Activated naive CD8-positive, alpha-beta T cell treated with anti-CD3 and anti-CD28 coated beads, Interleukin-2, amount 10 ng/mL, durations not matched to agents 7 days and 5 days (primary cell): ENCODE results near the gene BCL11B. TPM values are rescaled to one million over a fixed set of nuclear protein-coding genes. Genes with fewer than 3 reads are reported as not detected.

Experiments
- ATAC-seq: fragments of 150-1000 bp; cut with Tn5 transposase; one replicate; pipeline ENCODE4 v1.10.0; 2021; ENCODE audit warnings: low read depth, moderate library complexity
- POLR2A ChIA-PET: fragments of 350-600 bp; sonication (Branson Sonifier 250); formaldehyde crosslinking; loops from one replicate; lab custom pipeline; 2021; ENCODE audit warnings: antibody characterized with exemption; lab: Charles Lee
- DNase-seq: peaks from one replicate; pipeline ENCODE4 v3.0.0; 2021
- H3K27ac Mint-ChIP-seq: one replicate; pipeline ENCODE4 v1.8.0; 2022; ENCODE audit warnings: mild to moderate bottlenecking, mixed read lengths
- H3K27me3 Mint-ChIP-seq: one replicate; pipeline ENCODE4 v1.8.0; 2022; ENCODE audit warnings: mild to moderate bottlenecking, moderate library complexity, mixed read lengths
- H3K36me3 Mint-ChIP-seq: one replicate; pipeline ENCODE4 v1.8.0; 2021; ENCODE audit warnings: mild to moderate bottlenecking, mixed read lengths
- H3K4me1 Mint-ChIP-seq: one replicate; pipeline ENCODE4 v1.8.0; 2021; ENCODE audit warnings: mixed read lengths
- H3K4me3 Mint-ChIP-seq: one replicate; pipeline ENCODE4 v1.8.0; 2022; ENCODE audit warnings: mild to moderate bottlenecking, moderate library complexity, mixed read lengths
- H3K9me3 Mint-ChIP-seq: one replicate; pipeline ENCODE4 v1.8.0; 2021; ENCODE audit warnings: mixed read lengths
- total RNA-seq, 2 experiments: library from RNA; stranded (reverse); gene quantifications; one replicate each; pipeline ENCODE4 v1.2.3, GENCODE V29; 2021

Gene BCL11B
- total RNA-seq, 2 experiments from 2014 or later, result 99.5 to 104 TPM

- Mint-ChIP-seq H3K9me3 (no peaks in the 10 kb centered on the region), H3K4me1 (peaks cover 83% of the 10 kb centered on the region), H3K4me3 (peak overlapping the region; percentile 79), H3K27me3 (no peaks in the 10 kb centered on the region), H3K36me3 (peaks cover 54% of the 10 kb centered on the region), H3K27ac (peak overlapping the region; percentile 95)
- POLR2A ChIA-PET, result interaction anchor here (1.1 to 3.9 kb wide), 15 partner anchors 8 to 62 kb away, joined by 3 to 30 read pairs (median 7); partner anchors contain the start of gene BCL11B
- DNase-seq (no peak), ATAC-seq (no peak)
Observed at GRCh38 chr14:99253890-99254289, 18.1 kb downstream of the BCL11B start.

GRCh38 chr14:99252940-99253868 is 18.8 kb downstream of the BCL11B start:
- Mint-ChIP-seq H3K27me3 (no peaks in the 10 kb centered on the region), H3K9me3 (no peaks in the 10 kb centered on the region), H3K4me3 (peak overlapping the region; percentile 79), H3K4me1 (peaks cover 84% of the 10 kb centered on the region), H3K36me3 (peaks cover 53% of the 10 kb centered on the region), H3K27ac (peak overlapping the region; percentile 95)
- POLR2A ChIA-PET, result interaction anchor here (0.5 to 3.9 kb wide), 13 partner anchors 8 to 61 kb away, joined by 3 to 30 read pairs (median 9); partner anchors contain the start of gene BCL11B
- DNase-seq, result peak; percentile 54
- peak; percentile 34 for ATAC-seq

DNA sequence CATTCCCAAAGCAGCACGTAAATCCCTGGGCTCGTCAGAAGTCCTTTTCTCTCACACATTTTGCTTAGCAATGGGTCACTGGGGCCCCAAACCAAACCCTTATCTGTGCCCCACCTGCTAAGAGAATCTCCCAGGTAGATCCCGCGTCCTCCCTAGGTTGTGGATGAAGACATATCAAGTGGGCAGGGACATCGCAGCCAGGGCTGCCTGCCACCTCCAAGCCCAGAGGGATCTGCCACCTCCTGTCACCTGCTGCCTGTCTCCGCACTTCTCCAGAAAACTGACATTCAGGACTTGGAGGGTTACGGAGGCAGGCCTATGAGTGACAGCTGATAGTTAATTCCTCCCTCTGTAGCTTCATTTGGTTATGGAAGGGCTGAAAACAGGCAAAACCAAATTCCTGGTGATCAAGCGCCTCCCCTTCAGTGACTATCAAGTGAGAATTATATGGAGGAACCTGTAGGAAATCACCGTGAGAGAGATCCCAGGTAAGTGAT is 19.5 kb downstream of the BCL11B start:
- Mint-ChIP-seq H3K27ac (peak overlapping the region; percentile 95), H3K4me3 (peak overlapping the region; percentile 79), H3K4me1 (peaks cover 85% of the 10 kb centered on the region), H3K36me3 (peaks cover 53% of the 10 kb centered on the region), H3K9me3 (no peaks in the 10 kb centered on the region), H3K27me3 (no peaks in the 10 kb centered on the region)
- ATAC-seq, result no peak
- peak; percentile 30 for DNase-seq
- POLR2A ChIA-PET, result interaction anchor here (0.5 to 3.9 kb wide), 9 partner anchors 9 to 33 kb away, joined by 3 to 23 read pairs (median 7); partner anchors contain the start of gene BCL11B

DNA sequence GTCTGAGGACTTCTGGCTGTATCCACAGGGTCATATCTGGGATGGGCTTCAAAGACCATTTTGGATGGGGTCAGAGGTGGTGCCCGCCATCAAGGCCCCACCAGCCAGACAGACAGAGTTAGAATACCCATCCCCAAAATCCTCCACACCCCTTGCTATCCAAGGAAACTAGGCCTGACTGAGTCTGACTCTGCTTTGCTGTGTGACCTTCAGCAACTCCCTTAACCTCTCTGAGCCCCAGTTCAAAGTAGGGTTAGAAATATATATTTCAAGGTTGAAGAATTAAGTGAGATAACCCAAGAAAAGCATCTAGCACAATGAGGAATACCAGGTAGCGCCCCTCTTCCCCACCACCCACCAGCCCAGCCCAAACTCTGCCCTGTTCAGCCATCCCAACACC is 20.3 kb downstream of the BCL11B start:
- POLR2A ChIA-PET, result interaction anchor here (1.0 to 2.2 kb wide), 4 partner anchors 10 to 20 kb away, joined by 3 to 10 read pairs (median 6); partner anchors contain the start of gene BCL11B
- Mint-ChIP-seq H3K27ac (peak overlapping the region; percentile 84), H3K4me1 (peaks cover 88% of the 10 kb centered on the region), H3K9me3 (no peaks in the 10 kb centered on the region), H3K4me3 (peak overlapping the region; percentile 79), H3K36me3 (peaks cover 49% of the 10 kb centered on the region), H3K27me3 (no peaks in the 10 kb centered on the region)
- ATAC-seq, result no peak
- peak; percentile 20 for DNase-seq

DNA sequence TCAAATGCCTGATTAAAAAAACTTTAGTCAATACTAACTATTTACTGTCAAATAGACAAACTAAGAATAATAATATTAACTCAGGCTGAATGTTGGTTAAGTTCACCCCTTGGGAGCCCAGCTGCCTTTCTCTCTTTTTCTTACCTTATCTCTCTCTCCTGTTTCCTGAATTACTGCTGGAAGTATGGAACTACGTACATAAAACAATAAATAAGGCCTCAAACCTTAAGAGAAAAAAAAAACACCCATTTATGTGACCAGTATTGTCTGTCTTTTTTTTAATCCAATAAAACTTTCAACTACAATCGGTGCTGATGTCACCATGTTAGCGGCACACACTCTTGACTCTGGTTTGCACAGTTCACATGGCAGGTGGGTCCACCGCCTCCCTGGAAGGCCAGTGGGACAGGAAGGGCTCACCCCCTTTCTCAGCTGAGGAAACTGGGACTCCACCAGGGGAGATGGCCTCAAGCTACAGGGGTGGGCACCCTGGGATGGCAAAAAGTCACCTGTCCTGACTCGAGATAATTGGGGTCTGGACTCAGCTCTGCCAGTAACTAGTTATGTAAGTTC is 21.3 kb downstream of the BCL11B start:
- no peaks in the 10 kb centered on the region for H3K27me3 Mint-ChIP-seq
- peak overlapping the region; percentile 91 for H3K27ac Mint-ChIP-seq
- peaks cover 41% of the 10 kb centered on the region for H3K36me3 Mint-ChIP-seq
- peak overlapping the region; percentile 79 for H3K4me3 Mint-ChIP-seq
- H3K9me3 Mint-ChIP-seq, result no peaks in the 10 kb centered on the region
- H3K4me1 Mint-ChIP-seq, result peaks cover 80% of the 10 kb centered on the region
- peak; percentile 47 for DNase-seq
- POLR2A ChIA-PET, result interaction anchor here (0.7 to 23.5 kb wide), 5 partner anchors 9 to 41 kb away, joined by 3 to 796 read pairs (median 5); partner anchors contain the start of gene BCL11B
- ATAC-seq, result no peak

DNA sequence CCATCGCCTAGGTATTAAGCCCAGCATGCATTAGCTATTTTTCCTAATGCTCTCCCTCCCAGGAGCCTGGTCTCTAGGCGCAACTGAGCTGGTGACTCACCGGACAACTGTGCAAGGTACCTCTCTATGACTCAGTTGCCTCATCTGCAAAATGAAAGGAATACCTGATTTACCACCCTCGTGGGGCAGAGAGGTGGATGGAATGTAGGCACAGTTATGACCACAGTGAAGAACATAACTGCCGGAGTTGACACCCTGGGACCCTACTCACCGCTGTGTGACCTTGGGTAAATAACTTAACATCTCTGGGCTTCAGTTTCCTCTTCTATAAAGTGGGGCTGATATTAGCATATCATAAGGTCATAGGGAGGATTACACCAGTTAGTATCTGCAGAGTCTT is 22.6 kb downstream of the BCL11B start:
- DNase-seq (no peak), ATAC-seq (no peak)
- Mint-ChIP-seq H3K4me1 (peaks cover 75% of the 10 kb centered on the region), H3K27ac (peak overlapping the region; percentile 95), H3K9me3 (no peaks in the 10 kb centered on the region), H3K36me3 (peaks cover 40% of the 10 kb centered on the region), H3K4me3 (peak overlapping the region; percentile 76), H3K27me3 (no peaks in the 10 kb centered on the region)
- POLR2A ChIA-PET, result interaction anchor here (1.0 to 23.5 kb wide), 3 partner anchors 9 to 18 kb away, joined by 3 to 796 read pairs (median 117); partner anchors contain the start of gene BCL11B

- H3K9me3 Mint-ChIP-seq, result no peaks in the 10 kb centered on the region
- ATAC-seq (peak; percentile 8), DNase-seq (no peak)
Observed at GRCh38 chr14:99248761-99249171, 23.2 kb downstream of the BCL11B start.

GRCh38 chr14:99247772-99248171 is 24.2 kb downstream of the BCL11B start:
- DNase-seq (peak; percentile 42), ATAC-seq (no peak)
- POLR2A ChIA-PET, result interaction anchor here (0.5 to 23.5 kb wide), 4 partner anchors 9 to 1232 kb away, joined by 4 to 796 read pairs (median 60); partner anchors contain the start of gene BCL11B
- peaks cover 77% of the 10 kb centered on the region for H3K4me1 Mint-ChIP-seq
- H3K27ac Mint-ChIP-seq, result peak overlapping the region; percentile 95
- peak overlapping the region; percentile 85 for H3K4me3 Mint-ChIP-seq
- H3K27me3 Mint-ChIP-seq, result no peaks in the 10 kb centered on the region
- H3K36me3 Mint-ChIP-seq, result peaks cover 34% of the 10 kb centered on the region
- H3K9me3 Mint-ChIP-seq, result no peaks in the 10 kb centered on the region

More at GRCh38 chr14:99248761-99249171, 23.2 kb downstream of the BCL11B start:
- no peaks in the 10 kb centered on the region for H3K27me3 Mint-ChIP-seq
- H3K36me3 Mint-ChIP-seq, result peaks cover 41% of the 10 kb centered on the region
- H3K4me1 Mint-ChIP-seq, result peaks cover 75% of the 10 kb centered on the region
- POLR2A ChIA-PET, result interaction anchor here (0.8 to 23.5 kb wide), 4 partner anchors 9 to 19 kb away, joined by 3 to 796 read pairs (median 60); partner anchors contain the start of gene BCL11B
- H3K27ac Mint-ChIP-seq, result peak overlapping the region; percentile 95
- peak overlapping the region; percentile 85 for H3K4me3 Mint-ChIP-seq

- peaks cover 31% of the 10 kb centered on the region for H3K36me3 Mint-ChIP-seq
- ATAC-seq, result no peak
Observed at GRCh38 chr14:99247101-99247729, 24.8 kb downstream of the BCL11B start.

GRCh38 chr14:99246536-99247097 is 25.4 kb downstream of the BCL11B start:
- POLR2A ChIA-PET, result interaction anchor here (0.6 to 23.5 kb wide), 5 partner anchors 8 to 25 kb away, joined by 3 to 796 read pairs (median 14); partner anchors contain the start of gene BCL11B
- DNase-seq (peak; percentile 66), ATAC-seq (peak; percentile 15)
- Mint-ChIP-seq H3K36me3 (peaks cover 26% of the 10 kb centered on the region), H3K27ac (peak overlapping the region; percentile 95), H3K27me3 (no peaks in the 10 kb centered on the region), H3K4me1 (peaks cover 77% of the 10 kb centered on the region), H3K4me3 (peak overlapping the region; percentile 85), H3K9me3 (no peaks in the 10 kb centered on the region)

More at GRCh38 chr14:99247101-99247729, 24.8 kb downstream of the BCL11B start:
- Mint-ChIP-seq H3K27me3 (no peaks in the 10 kb centered on the region), H3K4me1 (peaks cover 77% of the 10 kb centered on the region), H3K9me3 (no peaks in the 10 kb centered on the region), H3K27ac (peak overlapping the region; percentile 95), H3K4me3 (peak overlapping the region; percentile 85)
- DNase-seq, result peak; percentile 42
- POLR2A ChIA-PET, result interaction anchor here (0.7 to 23.5 kb wide), 4 partner anchors 10 to 21 kb away, joined by 4 to 796 read pairs (median 61); partner anchors contain the start of gene BCL11B

- Mint-ChIP-seq H3K27me3 (no peaks in the 10 kb centered on the region), H3K27ac (peak overlapping the region; percentile 95), H3K4me3 (peak overlapping the region; percentile 85), H3K4me1 (peaks cover 77% of the 10 kb centered on the region), H3K9me3 (no peaks in the 10 kb centered on the region), H3K36me3 (peaks cover 28% of the 10 kb centered on the region)
- ATAC-seq, result no peak
- DNase-seq, result peak; percentile 70
- POLR2A ChIA-PET, result interaction anchor here (0.6 to 23.5 kb wide), 6 partner anchors 8 to 24 kb away, joined by 3 to 796 read pairs (median 11); partner anchors contain the start of gene BCL11B
Observed at GRCh38 chr14:99245564-99246511, 26.2 kb downstream of the BCL11B start.
